HG03558 (cell line): ENCODE results near the gene COL20A1.
"Not testable (repeated sequence)": the region's sequence is repeated elsewhere in the genome, so short reads cannot be mapped to it uniquely, and the experiment has no call there.

Source experiments
- ATAC-seq: cut with Tn5 transposase; IDR thresholded peaks from one replicate; pipeline ENCODE4 v1.9.1; 2021; ENCODE audit warnings: moderate number of reproducible peaks; ENCODE audit not compliant: unreplicated experiment; ENCODE audit errors: extremely low read depth

The COL20A1 gene

GRCh38 chr20:63305933-63306672 is 13.1 kb downstream of the COL20A1 start:
- not testable (repeated sequence) for ATAC-seq

GRCh38 chr20:63306673-63307537 is 13.9 kb downstream of the COL20A1 start:
- ATAC-seq: no peak

GRCh38 chr20:63307538-63308217 is 14.7 kb downstream of the COL20A1 start:
- ATAC-seq: no peak

- no peak for ATAC-seq
Observed at GRCh38 chr20:63308218-63308911, 15.4 kb downstream of the COL20A1 start.

GRCh38 chr20:63309261-63310071 is 16.5 kb downstream of the COL20A1 start:
- no peak for ATAC-seq

- no peak for ATAC-seq
Observed at GRCh38 chr20:63310265-63310991, 17.4 kb downstream of the COL20A1 start.

GRCh38 chr20:63311186-63311832 is 18.3 kb downstream of the COL20A1 start:
- no peak for ATAC-seq

- no peak for ATAC-seq
Observed at GRCh38 chr20:63311833-63312243, 18.9 kb downstream of the COL20A1 start.

GRCh38 chr20:63312273-63312672 is 19.3 kb downstream of the COL20A1 start:
- ATAC-seq: no peak

- ATAC-seq: no peak
Observed at GRCh38 chr20:63312690-63313348, 19.8 kb downstream of the COL20A1 start.

- ATAC-seq: no peak
Observed at GRCh38 chr20:63313349-63314014, 20.5 kb downstream of the COL20A1 start.

- no peak for ATAC-seq
Observed at GRCh38 chr20:63314015-63314471, 21.1 kb downstream of the COL20A1 start.

GRCh38 chr20:63314566-63315239 is 21.7 kb downstream of the COL20A1 start:
- no peak for ATAC-seq

- no peak for ATAC-seq
Observed at GRCh38 chr20:63315240-63315689, 22.3 kb downstream of the COL20A1 start.

- no peak for ATAC-seq
Observed at GRCh38 chr20:63315731-63316491, 22.9 kb downstream of the COL20A1 start.

- no peak for ATAC-seq
Observed at GRCh38 chr20:63316502-63316921, 23.5 kb downstream of the COL20A1 start.
